SKM-1 treated with dmso at 0.1 percent for 144 hours (cell line): Measurements from ENCODE around the gene CPEB1.

Experiments used
- DNase-seq: peaks from one replicate; lab custom pipeline; 2025; ENCODE audit not compliant: unreplicated experiment; lab: John Stamatoyannopoulos, UW

CPEB1 gene

GRCh38 chr15:82595766-82596165 lies 51.4 kb downstream of the CPEB1 start:
- no peak for DNase-seq

- no peak for DNase-seq
Measured at GRCh38 chr15:82595203-82595602, 52.0 kb downstream of the CPEB1 start.

- no peak for DNase-seq
Measured at GRCh38 chr15:82587805-82588204, 59.4 kb downstream of the CPEB1 start.

GRCh38 chr15:82585072-82585471 lies 62.1 kb downstream of the CPEB1 start:
- DNase-seq: peak; percentile 70

- DNase-seq: no peak
Measured at GRCh38 chr15:82580713-82581112, 66.5 kb downstream of the CPEB1 start.

- no peak for DNase-seq
Measured at GRCh38 chr15:82575335-82575734, 71.8 kb downstream of the CPEB1 start.

- DNase-seq: no peak
Measured at GRCh38 chr15:82572986-82573385, 74.2 kb downstream of the CPEB1 start.

- DNase-seq: no peak
Measured at GRCh38 chr15:82572311-82572710, 74.9 kb downstream of the CPEB1 start.

- no peak for DNase-seq
Measured at GRCh38 chr15:82571722-82572222, 75.4 kb downstream of the CPEB1 start.

GRCh38 chr15:82570721-82571508 lies 76.2 kb downstream of the CPEB1 start:
- DNase-seq: no peak

- no peak for DNase-seq
Measured at GRCh38 chr15:82569834-82570233, 77.3 kb downstream of the CPEB1 start.

GRCh38 chr15:82568986-82569385 lies 78.2 kb downstream of the CPEB1 start:
- DNase-seq: no peak

GRCh38 chr15:82567661-82568060 lies 79.5 kb downstream of the CPEB1 start:
- no peak for DNase-seq

GRCh38 chr15:82566690-82567089 lies 80.5 kb downstream of the CPEB1 start:
- no peak for DNase-seq

- DNase-seq: no peak
Measured at GRCh38 chr15:82558502-82558901, 88.7 kb downstream of the CPEB1 start.

- DNase-seq: no peak
Measured at GRCh38 chr15:82556315-82557035, 90.7 kb downstream of the CPEB1 start.

GRCh38 chr15:82554849-82555248 lies 92.3 kb downstream of the CPEB1 start:
- no peak for DNase-seq

- DNase-seq: no peak
Measured at GRCh38 chr15:82554351-82554750, 92.8 kb downstream of the CPEB1 start.

GRCh38 chr15:82553846-82554245 lies 93.3 kb downstream of the CPEB1 start:
- DNase-seq: no peak

- no peak for DNase-seq
Measured at GRCh38 chr15:82552861-82553260, 94.3 kb downstream of the CPEB1 start.

GRCh38 chr15:82551646-82552247 lies 95.4 kb downstream of the CPEB1 start:
- DNase-seq: no peak

- no peak for DNase-seq
Measured at GRCh38 chr15:82549199-82549665, 97.9 kb downstream of the CPEB1 start.
